H9 (cell line): ENCODE results near the gene TSPAN13. TPM values are rescaled to one million over a fixed set of nuclear protein-coding genes. Genes with fewer than 3 reads are reported as not detected.

Experiments
- DNase-seq: peaks from one replicate; pipeline ENCODE4 v3.0.0-alpha.2; 2017
- H2AFZ ChIP-seq: one replicate; pipeline ENCODE4 v1.6.1; 2013; ENCODE audit warnings: mild to moderate bottlenecking, low read length, control low read depth, moderate library complexity
- H2AK5ac ChIP-seq: 2 replicates; pipeline ENCODE4 v1.6.1; 2013; ENCODE audit warnings: low read length, control low read depth, mixed read lengths; ENCODE audit not compliant: insufficient read length
- H2BK120ac ChIP-seq: one replicate; pipeline ENCODE4 v1.6.1; 2013; ENCODE audit warnings: low read depth, mild to moderate bottlenecking, low read length, control low read depth, inconsistent platforms; ENCODE audit not compliant: poor library complexity, severe bottlenecking
- H2BK12ac ChIP-seq: 2 replicates; pipeline ENCODE4 v1.6.1; 2013; ENCODE audit warnings: low read length, control low read depth, mixed read lengths, low read depth; ENCODE audit not compliant: insufficient read length
- H2BK15ac ChIP-seq: 2 replicates; pipeline ENCODE4 v1.6.1; 2013; ENCODE audit warnings: low read depth, low read length, control low read depth
- H2BK20ac ChIP-seq: one replicate; pipeline ENCODE4 v1.6.1; 2013; ENCODE audit warnings: low read depth, mild to moderate bottlenecking, low read length, control low read depth, inconsistent platforms; ENCODE audit not compliant: poor library complexity, severe bottlenecking
- H2BK5ac ChIP-seq: 2 replicates; pipeline ENCODE4 v1.6.1; 2013; ENCODE audit warnings: low read length, control low read depth, mixed read lengths; ENCODE audit not compliant: insufficient read length
- H3K14ac ChIP-seq: 2 replicates; pipeline ENCODE4 v1.6.1; 2013; ENCODE audit warnings: low read length, control low read depth; ENCODE audit not compliant: insufficient read depth
- H3K18ac ChIP-seq: 2 replicates; pipeline ENCODE4 v1.6.1; 2013; ENCODE audit warnings: low read depth, mild to moderate bottlenecking, mixed read lengths, low read length, control low read depth; ENCODE audit not compliant: insufficient read length
- H3K23ac ChIP-seq: 2 replicates; pipeline ENCODE4 v1.6.1; 2013; ENCODE audit warnings: low read length, control low read depth, mixed read lengths, low read depth; ENCODE audit not compliant: insufficient read length
- H3K23me2 ChIP-seq: 2 replicates; pipeline ENCODE4 v1.6.1; 2013; ENCODE audit warnings: low read depth, mild to moderate bottlenecking, mixed read lengths, low read length, control low read depth; ENCODE audit not compliant: insufficient read length, poor library complexity, severe bottlenecking
- H3K27ac ChIP-seq: 2 replicates; pipeline ENCODE4 v1.5.1; 2013; ENCODE audit warnings: low read length, control low read depth, mixed read lengths, low read depth; ENCODE audit not compliant: insufficient read length
- H3K27me3 ChIP-seq: 2 replicates; pipeline ENCODE4 v1.6.1; 2013; ENCODE audit warnings: low read length, control low read depth, inconsistent platforms; ENCODE audit not compliant: insufficient read depth
- H3K4ac ChIP-seq: 2 replicates; pipeline ENCODE4 v1.6.1; 2013; ENCODE audit warnings: low read depth, mild to moderate bottlenecking, control low read depth, inconsistent platforms, low read length, moderate library complexity
- H3K4me1 ChIP-seq: 2 replicates; pipeline ENCODE4 v1.6.1; 2013; ENCODE audit warnings: low read length, control low read depth, inconsistent platforms; ENCODE audit not compliant: insufficient read depth
- H3K4me2 ChIP-seq: 2 replicates; pipeline ENCODE4 v1.6.1; 2013; ENCODE audit warnings: low read length, control low read depth, mixed read lengths; ENCODE audit not compliant: insufficient read length, insufficient read depth
- H3K56ac ChIP-seq: 2 replicates; pipeline ENCODE4 v1.6.1; 2013; ENCODE audit warnings: low read depth, mild to moderate bottlenecking, mixed read lengths, low read length, control low read depth; ENCODE audit not compliant: insufficient read length
- H3K79me1 ChIP-seq: 2 replicates; pipeline ENCODE4 v1.6.1; 2013; ENCODE audit warnings: low read depth, mild to moderate bottlenecking, moderate library complexity, low read length, control low read depth, inconsistent platforms; ENCODE audit not compliant: insufficient read depth, poor library complexity, severe bottlenecking
- H3K79me2 ChIP-seq: 2 replicates; pipeline ENCODE4 v1.6.1; 2013; ENCODE audit warnings: low read length, control low read depth, inconsistent platforms; ENCODE audit not compliant: insufficient read depth
- H3K9ac ChIP-seq: 2 replicates; pipeline ENCODE4 v1.6.1; 2013; ENCODE audit warnings: low read length, control low read depth, mixed read lengths; ENCODE audit not compliant: insufficient read length; ENCODE audit errors: extremely low read depth
- H3K9me3 ChIP-seq: one replicate; pipeline ENCODE4 v1.6.1; 2013; ENCODE audit warnings: low read depth, low read length, inconsistent platforms; ENCODE audit not compliant: control insufficient read depth
- H3T11ph ChIP-seq: one replicate; pipeline ENCODE4 v1.6.1; 2013; ENCODE audit warnings: mild to moderate bottlenecking, low read length, control low read depth, inconsistent platforms
- H4K20me1 ChIP-seq: one replicate; pipeline ENCODE4 v1.6.1; 2013; ENCODE audit not compliant: control insufficient read depth, insufficient read length, insufficient read depth
- H4K5ac ChIP-seq: 2 replicates; pipeline ENCODE4 v1.6.1; 2013; ENCODE audit warnings: low read depth, mild to moderate bottlenecking, mixed read lengths, low read length, control low read depth; ENCODE audit not compliant: insufficient read length
- H4K8ac ChIP-seq: replicated peaks from 2 replicates; pipeline ENCODE4 v1.6.1; 2013; ENCODE audit warnings: low read length, control low read depth, mixed read lengths, low read depth; ENCODE audit not compliant: insufficient read length
- H4K91ac ChIP-seq: 2 replicates; pipeline ENCODE4 v1.6.1; 2013; ENCODE audit warnings: low read depth, mild to moderate bottlenecking, moderate library complexity, mixed read lengths, low read length, control low read depth; ENCODE audit not compliant: insufficient read length
- H3K27ac Mint-ChIP-seq, 3 experiments: 2 replicates in 2 of 3; 3 replicates in 1 of 3; pipeline ENCODE4 v1.8.0; 2020 to 2021; ENCODE audit warnings: mixed read lengths in 3 of 3, mild to moderate bottlenecking in 1 of 3, moderate library complexity in 1 of 3
- H3K27me3 Mint-ChIP-seq: 2 replicates; pipeline ENCODE4 v1.8.0; 2021; ENCODE audit warnings: low read depth, mild to moderate bottlenecking, moderate library complexity, mixed read lengths
- H3K36me3 Mint-ChIP-seq, 3 experiments: 2 replicates in 2 of 3; 3 replicates in 1 of 3; pipeline ENCODE4 v1.8.0; 2020 to 2021; ENCODE audit warnings: low read depth in 3 of 3, mixed read lengths in 3 of 3; ENCODE audit not compliant: insufficient read depth in 1 of 3
- H3K4me1 Mint-ChIP-seq, 2 experiments: 2 replicates each; pipeline ENCODE4 v1.8.0; 2020; ENCODE audit warnings: mixed read lengths in 2 of 2
- H3K4me3 Mint-ChIP-seq, 2 experiments: 2 replicates in 1 of 2; 3 replicates in 1 of 2; pipeline ENCODE4 v1.8.0; 2020 to 2021; ENCODE audit warnings: mild to moderate bottlenecking in 2 of 2, mixed read lengths in 2 of 2, moderate library complexity in 1 of 2
- H3K9me3 Mint-ChIP-seq, 2 experiments: 2 replicates in 1 of 2; 3 replicates in 1 of 2; pipeline ENCODE4 v1.8.0; 2020; ENCODE audit warnings: mild to moderate bottlenecking in 2 of 2, mixed read lengths in 2 of 2, moderate library complexity in 1 of 2
- WGBS: extraction: QIAGEN DNeasy Blood & Tissue Kit; methylation state at CpG from one replicate; pipeline ENCODE4 v1.1.7; 2013; ENCODE audit warnings: missing lambda C conversion rate, low lambda C conversion rate, mixed read lengths; ENCODE audit not compliant: insufficient read length; ENCODE audit errors: extremely low coverage; 5-methylcytosine and 5-hydroxymethylcytosine counted together
- total RNA-seq: library from RNA; stranded (reverse); gene quantifications from 2 replicates; pipeline ENCODE4 v1.2.1, GENCODE V29; 2021
- TF ChIP-seq, protein P1 (sequence below): fragments of 200-600 bp; sonication (generic); conservative IDR thresholded peaks from 3 replicates; pipeline ENCODE4 v1.8.0; 2021; ENCODE audit warnings: antibody characterized with exemption, mild to moderate bottlenecking

TSPAN13 gene
- total RNA-seq, 1 experiment from 2014 or later, result 18.7 TPM

GRCh38 chr7:16710651-16711050, 42.9 kb upstream of the TSPAN13 start:
- no peak overlapping the region for H2BK20ac ChIP-seq
- H3K9ac ChIP-seq, result no peak overlapping the region
- H2BK5ac ChIP-seq, result no peak overlapping the region
- no peak overlapping the region for H3K14ac ChIP-seq
- no CpG with 5 or more reads among the region's 4 CpGs for WGBS
- H2BK12ac ChIP-seq, result no peak overlapping the region
- H2AFZ ChIP-seq, result no peak overlapping the region
- TF ChIP-seq, protein P1, sequence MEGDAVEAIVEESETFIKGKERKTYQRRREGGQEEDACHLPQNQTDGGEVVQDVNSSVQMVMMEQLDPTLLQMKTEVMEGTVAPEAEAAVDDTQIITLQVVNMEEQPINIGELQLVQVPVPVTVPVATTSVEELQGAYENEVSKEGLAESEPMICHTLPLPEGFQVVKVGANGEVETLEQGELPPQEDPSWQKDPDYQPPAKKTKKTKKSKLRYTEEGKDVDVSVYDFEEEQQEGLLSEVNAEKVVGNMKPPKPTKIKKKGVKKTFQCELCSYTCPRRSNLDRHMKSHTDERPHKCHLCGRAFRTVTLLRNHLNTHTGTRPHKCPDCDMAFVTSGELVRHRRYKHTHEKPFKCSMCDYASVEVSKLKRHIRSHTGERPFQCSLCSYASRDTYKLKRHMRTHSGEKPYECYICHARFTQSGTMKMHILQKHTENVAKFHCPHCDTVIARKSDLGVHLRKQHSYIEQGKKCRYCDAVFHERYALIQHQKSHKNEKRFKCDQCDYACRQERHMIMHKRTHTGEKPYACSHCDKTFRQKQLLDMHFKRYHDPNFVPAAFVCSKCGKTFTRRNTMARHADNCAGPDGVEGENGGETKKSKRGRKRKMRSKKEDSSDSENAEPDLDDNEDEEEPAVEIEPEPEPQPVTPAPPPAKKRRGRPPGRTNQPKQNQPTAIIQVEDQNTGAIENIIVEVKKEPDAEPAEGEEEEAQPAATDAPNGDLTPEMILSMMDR, result no peak
- Mint-ChIP-seq H3K36me3 (peaks cover 11 to 22% (median 13%) of the 10 kb centered on the region in 3 experiments), H3K4me1 (peaks cover 6 to 7% of the 10 kb centered on the region in 2 experiments; a peak in 3 of 4 replicates), H3K9me3 (no peaks in the 10 kb centered on the region), H3K4me3 (no peak overlapping the region), H3K27ac (no peak overlapping the region), H3K27me3 (no peaks in the 10 kb centered on the region)
- H3K27me3 ChIP-seq, result no peaks in the 10 kb centered on the region
- no peak overlapping the region for H4K8ac ChIP-seq
- no peak overlapping the region for H4K91ac ChIP-seq
- H2BK120ac ChIP-seq, result no peak overlapping the region
- H3K79me1 ChIP-seq, result no peaks in the 10 kb centered on the region
- H4K5ac ChIP-seq, result no peak overlapping the region
- no peak overlapping the region for H3K23ac ChIP-seq
- no peak overlapping the region for H3K18ac ChIP-seq
- H2BK15ac ChIP-seq, result no peak overlapping the region
- H3K4ac ChIP-seq, result no peak overlapping the region
- no peak overlapping the region for H3K27ac ChIP-seq
- H4K20me1 ChIP-seq, result no peaks in the 10 kb centered on the region
- H3K23me2 ChIP-seq, result no peaks in the 10 kb centered on the region
- no peak for DNase-seq
- no peaks in the 10 kb centered on the region for H3K79me2 ChIP-seq
- H3K4me1 ChIP-seq, result no peaks in the 10 kb centered on the region; the same call in 1 of the 2 replicates
- H3K9me3 ChIP-seq, result no peaks in the 10 kb centered on the region
- H3K4me2 ChIP-seq, result no peak overlapping the region
- no peak overlapping the region for H2AK5ac ChIP-seq
- no peak overlapping the region for H3T11ph ChIP-seq
- no peak overlapping the region for H3K56ac ChIP-seq
